H9 (cell line): ENCODE data around the gene KCNH5. TPM values are rescaled to one million over a fixed set of nuclear protein-coding genes. Genes with fewer than 3 reads are reported as not detected.

Experiments used
- DNase-seq: peaks from one replicate; pipeline ENCODE4 v3.0.0-alpha.2; 2017
- H2AFZ ChIP-seq: one replicate; pipeline ENCODE4 v1.6.1; 2013; ENCODE audit warnings: mild to moderate bottlenecking, low read length, control low read depth, moderate library complexity
- H2AK5ac ChIP-seq: 2 replicates; pipeline ENCODE4 v1.6.1; 2013; ENCODE audit warnings: low read length, control low read depth, mixed read lengths; ENCODE audit not compliant: insufficient read length
- H2BK120ac ChIP-seq: one replicate; pipeline ENCODE4 v1.6.1; 2013; ENCODE audit warnings: low read depth, mild to moderate bottlenecking, low read length, control low read depth, inconsistent platforms; ENCODE audit not compliant: poor library complexity, severe bottlenecking
- H2BK12ac ChIP-seq: 2 replicates; pipeline ENCODE4 v1.6.1; 2013; ENCODE audit warnings: low read length, control low read depth, mixed read lengths, low read depth; ENCODE audit not compliant: insufficient read length
- H2BK15ac ChIP-seq: 2 replicates; pipeline ENCODE4 v1.6.1; 2013; ENCODE audit warnings: low read depth, low read length, control low read depth
- H2BK20ac ChIP-seq: one replicate; pipeline ENCODE4 v1.6.1; 2013; ENCODE audit warnings: low read depth, mild to moderate bottlenecking, low read length, control low read depth, inconsistent platforms; ENCODE audit not compliant: poor library complexity, severe bottlenecking
- H2BK5ac ChIP-seq: 2 replicates; pipeline ENCODE4 v1.6.1; 2013; ENCODE audit warnings: low read length, control low read depth, mixed read lengths; ENCODE audit not compliant: insufficient read length
- H3K14ac ChIP-seq: 2 replicates; pipeline ENCODE4 v1.6.1; 2013; ENCODE audit warnings: low read length, control low read depth; ENCODE audit not compliant: insufficient read depth
- H3K18ac ChIP-seq: 2 replicates; pipeline ENCODE4 v1.6.1; 2013; ENCODE audit warnings: low read depth, mild to moderate bottlenecking, mixed read lengths, low read length, control low read depth; ENCODE audit not compliant: insufficient read length
- H3K23ac ChIP-seq: 2 replicates; pipeline ENCODE4 v1.6.1; 2013; ENCODE audit warnings: low read length, control low read depth, mixed read lengths, low read depth; ENCODE audit not compliant: insufficient read length
- H3K23me2 ChIP-seq: 2 replicates; pipeline ENCODE4 v1.6.1; 2013; ENCODE audit warnings: low read depth, mild to moderate bottlenecking, mixed read lengths, low read length, control low read depth; ENCODE audit not compliant: insufficient read length, poor library complexity, severe bottlenecking
- H3K27ac ChIP-seq: 2 replicates; pipeline ENCODE4 v1.5.1; 2013; ENCODE audit warnings: low read length, control low read depth, mixed read lengths, low read depth; ENCODE audit not compliant: insufficient read length
- H3K27me3 ChIP-seq: 2 replicates; pipeline ENCODE4 v1.6.1; 2013; ENCODE audit warnings: low read length, control low read depth, inconsistent platforms; ENCODE audit not compliant: insufficient read depth
- H3K4ac ChIP-seq: 2 replicates; pipeline ENCODE4 v1.6.1; 2013; ENCODE audit warnings: low read depth, mild to moderate bottlenecking, control low read depth, inconsistent platforms, low read length, moderate library complexity
- H3K4me1 ChIP-seq: 2 replicates; pipeline ENCODE4 v1.6.1; 2013; ENCODE audit warnings: low read length, control low read depth, inconsistent platforms; ENCODE audit not compliant: insufficient read depth
- H3K4me2 ChIP-seq: 2 replicates; pipeline ENCODE4 v1.6.1; 2013; ENCODE audit warnings: low read length, control low read depth, mixed read lengths; ENCODE audit not compliant: insufficient read length, insufficient read depth
- H3K56ac ChIP-seq: 2 replicates; pipeline ENCODE4 v1.6.1; 2013; ENCODE audit warnings: low read depth, mild to moderate bottlenecking, mixed read lengths, low read length, control low read depth; ENCODE audit not compliant: insufficient read length
- H3K79me1 ChIP-seq: 2 replicates; pipeline ENCODE4 v1.6.1; 2013; ENCODE audit warnings: low read depth, mild to moderate bottlenecking, moderate library complexity, low read length, control low read depth, inconsistent platforms; ENCODE audit not compliant: insufficient read depth, poor library complexity, severe bottlenecking
- H3K79me2 ChIP-seq: 2 replicates; pipeline ENCODE4 v1.6.1; 2013; ENCODE audit warnings: low read length, control low read depth, inconsistent platforms; ENCODE audit not compliant: insufficient read depth
- H3K9ac ChIP-seq: 2 replicates; pipeline ENCODE4 v1.6.1; 2013; ENCODE audit warnings: low read length, control low read depth, mixed read lengths; ENCODE audit not compliant: insufficient read length; ENCODE audit errors: extremely low read depth
- H3K9me3 ChIP-seq: one replicate; pipeline ENCODE4 v1.6.1; 2013; ENCODE audit warnings: low read depth, low read length, inconsistent platforms; ENCODE audit not compliant: control insufficient read depth
- H3T11ph ChIP-seq: one replicate; pipeline ENCODE4 v1.6.1; 2013; ENCODE audit warnings: mild to moderate bottlenecking, low read length, control low read depth, inconsistent platforms
- H4K20me1 ChIP-seq: one replicate; pipeline ENCODE4 v1.6.1; 2013; ENCODE audit not compliant: control insufficient read depth, insufficient read length, insufficient read depth
- H4K5ac ChIP-seq: 2 replicates; pipeline ENCODE4 v1.6.1; 2013; ENCODE audit warnings: low read depth, mild to moderate bottlenecking, mixed read lengths, low read length, control low read depth; ENCODE audit not compliant: insufficient read length
- H4K8ac ChIP-seq: replicated peaks from 2 replicates; pipeline ENCODE4 v1.6.1; 2013; ENCODE audit warnings: low read length, control low read depth, mixed read lengths, low read depth; ENCODE audit not compliant: insufficient read length
- H4K91ac ChIP-seq: 2 replicates; pipeline ENCODE4 v1.6.1; 2013; ENCODE audit warnings: low read depth, mild to moderate bottlenecking, moderate library complexity, mixed read lengths, low read length, control low read depth; ENCODE audit not compliant: insufficient read length
- H3K27ac Mint-ChIP-seq, 3 experiments: 2 replicates in 2 of 3; 3 replicates in 1 of 3; pipeline ENCODE4 v1.8.0; 2020 to 2021; ENCODE audit warnings: mixed read lengths in 3 of 3, mild to moderate bottlenecking in 1 of 3, moderate library complexity in 1 of 3
- H3K27me3 Mint-ChIP-seq: 2 replicates; pipeline ENCODE4 v1.8.0; 2021; ENCODE audit warnings: low read depth, mild to moderate bottlenecking, moderate library complexity, mixed read lengths
- H3K36me3 Mint-ChIP-seq, 3 experiments: 2 replicates in 2 of 3; 3 replicates in 1 of 3; pipeline ENCODE4 v1.8.0; 2020 to 2021; ENCODE audit warnings: low read depth in 3 of 3, mixed read lengths in 3 of 3; ENCODE audit not compliant: insufficient read depth in 1 of 3
- H3K4me1 Mint-ChIP-seq, 2 experiments: 2 replicates each; pipeline ENCODE4 v1.8.0; 2020; ENCODE audit warnings: mixed read lengths in 2 of 2
- H3K4me3 Mint-ChIP-seq, 2 experiments: 2 replicates in 1 of 2; 3 replicates in 1 of 2; pipeline ENCODE4 v1.8.0; 2020 to 2021; ENCODE audit warnings: mild to moderate bottlenecking in 2 of 2, mixed read lengths in 2 of 2, moderate library complexity in 1 of 2
- H3K9me3 Mint-ChIP-seq, 2 experiments: 2 replicates in 1 of 2; 3 replicates in 1 of 2; pipeline ENCODE4 v1.8.0; 2020; ENCODE audit warnings: mild to moderate bottlenecking in 2 of 2, mixed read lengths in 2 of 2, moderate library complexity in 1 of 2
- WGBS: extraction: QIAGEN DNeasy Blood & Tissue Kit; methylation state at CpG from one replicate; pipeline ENCODE4 v1.1.7; 2013; ENCODE audit warnings: missing lambda C conversion rate, low lambda C conversion rate, mixed read lengths; ENCODE audit not compliant: insufficient read length; ENCODE audit errors: extremely low coverage; 5-methylcytosine and 5-hydroxymethylcytosine counted together
- total RNA-seq: library from RNA; stranded (reverse); gene quantifications from 2 replicates; pipeline ENCODE4 v1.2.1, GENCODE V29; 2021
- TF ChIP-seq, protein P1 (sequence below): fragments of 200-600 bp; sonication (generic); conservative IDR thresholded peaks from 3 replicates; pipeline ENCODE4 v1.8.0; 2021; ENCODE audit warnings: antibody characterized with exemption, mild to moderate bottlenecking

Gene KCNH5
- total RNA-seq, 1 experiment from 2014 or later: 0.42 TPM

- no peak overlapping the region for H2AFZ ChIP-seq
- no peak for DNase-seq
- H3K4ac ChIP-seq: no peak overlapping the region
- peaks cover 0 to 4% (median 0%) of the 10 kb centered on the region in 3 experiments; a peak in 1 of 7 replicates for H3K36me3 Mint-ChIP-seq
- no peak overlapping the region for H2BK12ac ChIP-seq
- no peaks in the 10 kb centered on the region for H3K27me3 ChIP-seq
- no peak overlapping the region for H4K5ac ChIP-seq
- peaks cover 0 to 3% of the 10 kb centered on the region in 2 experiments; a peak in 1 of 5 replicates for H3K9me3 Mint-ChIP-seq
- no peak overlapping the region for H2AK5ac ChIP-seq
- peaks cover 4 to 8% of the 10 kb centered on the region in 2 experiments; a peak in 3 of 4 replicates for H3K4me1 Mint-ChIP-seq
- H3K4me1 ChIP-seq: no peaks in the 10 kb centered on the region
- H4K20me1 ChIP-seq: no peaks in the 10 kb centered on the region
- no peak overlapping the region for H3K4me3 Mint-ChIP-seq
- no peak overlapping the region for H2BK5ac ChIP-seq
- H3K79me1 ChIP-seq: no peaks in the 10 kb centered on the region
- TF ChIP-seq, protein P1, sequence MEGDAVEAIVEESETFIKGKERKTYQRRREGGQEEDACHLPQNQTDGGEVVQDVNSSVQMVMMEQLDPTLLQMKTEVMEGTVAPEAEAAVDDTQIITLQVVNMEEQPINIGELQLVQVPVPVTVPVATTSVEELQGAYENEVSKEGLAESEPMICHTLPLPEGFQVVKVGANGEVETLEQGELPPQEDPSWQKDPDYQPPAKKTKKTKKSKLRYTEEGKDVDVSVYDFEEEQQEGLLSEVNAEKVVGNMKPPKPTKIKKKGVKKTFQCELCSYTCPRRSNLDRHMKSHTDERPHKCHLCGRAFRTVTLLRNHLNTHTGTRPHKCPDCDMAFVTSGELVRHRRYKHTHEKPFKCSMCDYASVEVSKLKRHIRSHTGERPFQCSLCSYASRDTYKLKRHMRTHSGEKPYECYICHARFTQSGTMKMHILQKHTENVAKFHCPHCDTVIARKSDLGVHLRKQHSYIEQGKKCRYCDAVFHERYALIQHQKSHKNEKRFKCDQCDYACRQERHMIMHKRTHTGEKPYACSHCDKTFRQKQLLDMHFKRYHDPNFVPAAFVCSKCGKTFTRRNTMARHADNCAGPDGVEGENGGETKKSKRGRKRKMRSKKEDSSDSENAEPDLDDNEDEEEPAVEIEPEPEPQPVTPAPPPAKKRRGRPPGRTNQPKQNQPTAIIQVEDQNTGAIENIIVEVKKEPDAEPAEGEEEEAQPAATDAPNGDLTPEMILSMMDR: no peak
- no peak overlapping the region for H2BK20ac ChIP-seq
- no peak overlapping the region for H3K27ac ChIP-seq
- H3K79me2 ChIP-seq: no peaks in the 10 kb centered on the region
- no peak overlapping the region for H3T11ph ChIP-seq
- H3K14ac ChIP-seq: 0 out of 2 replicates have a peak overlapping the region, but pooled peaks have one; percentile 5
- H3K23me2 ChIP-seq: no peaks in the 10 kb centered on the region
- no CpG with 5 or more reads among the region's 7 CpGs for WGBS
- no peaks in the 10 kb centered on the region; the same call in 1 of the 2 replicates for H3K27me3 Mint-ChIP-seq
- no peak overlapping the region for H3K56ac ChIP-seq
- H4K91ac ChIP-seq: no peak overlapping the region
- H3K9ac ChIP-seq: no peak overlapping the region
- H3K23ac ChIP-seq: no peak overlapping the region
- H3K18ac ChIP-seq: no peak overlapping the region
- H3K4me2 ChIP-seq: no peak overlapping the region
- H3K9me3 ChIP-seq: no peaks in the 10 kb centered on the region
- no peak overlapping the region for H2BK120ac ChIP-seq
- H4K8ac ChIP-seq: no peak overlapping the region
- no peak overlapping the region for H2BK15ac ChIP-seq
- H3K27ac Mint-ChIP-seq: peak overlapping the region; percentile 1 to 19 (median 11); a peak in 2 of 7 replicates
These were observed 363.1 kb downstream of the KCNH5 start for GRCh38 chr14:62682208-62682607.
